ENCODE measurements around the gene POLR2A.
"Not testable (repeated sequence)": the region's sequence is repeated elsewhere in the genome, so short reads cannot be mapped to it uniquely, and the experiment has no call there.

Gene POLR2A

GRCh38 chr17:7460850-7461660, 23.1 kb upstream of the POLR2A start:
- DNase-seq, result no peak

GRCh38 chr17:7462474-7463371, 21.4 kb upstream of the POLR2A start:
- DNase-seq, result no peak

- no peak for DNase-seq
Measured at GRCh38 chr17:7463372-7463846, 20.8 kb upstream of the POLR2A start.

GRCh38 chr17:7464081-7464480, 20.1 kb upstream of the POLR2A start:
- DNase-seq, result no peak

- no peak for DNase-seq
Measured at GRCh38 chr17:7465597-7466275, 18.4 kb upstream of the POLR2A start.

- no peak for DNase-seq
Measured at GRCh38 chr17:7466318-7466638, 17.9 kb upstream of the POLR2A start.

GRCh38 chr17:7466639-7467341, 17.4 kb upstream of the POLR2A start:
- DNase-seq, result no peak

GRCh38 chr17:7467498-7467897, 16.7 kb upstream of the POLR2A start:
- DNase-seq, result no peak

- DNase-seq, result no peak
Measured at GRCh38 chr17:7468290-7468689, 15.9 kb upstream of the POLR2A start.

GRCh38 chr17:7468804-7469389, 15.3 kb upstream of the POLR2A start:
- no peak for DNase-seq

- DNase-seq, result not testable (repeated sequence)
Measured at GRCh38 chr17:7469843-7470242, 14.3 kb upstream of the POLR2A start.

- DNase-seq, result not testable (repeated sequence)
Measured at GRCh38 chr17:7470457-7470973, 13.7 kb upstream of the POLR2A start.

GRCh38 chr17:7471729-7472128, 12.4 kb upstream of the POLR2A start:
- DNase-seq, result no peak

- not testable (repeated sequence) for DNase-seq
Measured at GRCh38 chr17:7474767-7475166, 9.4 kb upstream of the POLR2A start.

GRCh38 chr17:7475764-7476422, 8.3 kb upstream of the POLR2A start:
- no peak for DNase-seq

- DNase-seq, result no peak
Measured at GRCh38 chr17:7476494-7476893, 7.7 kb upstream of the POLR2A start.

GRCh38 chr17:7476951-7477350, 7.2 kb upstream of the POLR2A start:
- DNase-seq, result no peak

- peak; percentile 24 for DNase-seq
Measured at GRCh38 chr17:7477392-7478275, 6.5 kb upstream of the POLR2A start.

GRCh38 chr17:7478276-7479212, 5.6 kb upstream of the POLR2A start:
- peak in 1 of 2 experiments; percentile 30 for DNase-seq

Data from NCI-H524 (cell line).